Measurements from ENCODE around the gene POLA1. TPM values are rescaled to one million over a fixed set of nuclear protein-coding genes. Genes with fewer than 3 reads are reported as not detected.

The POLA1 gene
- total RNA-seq, 1 donor from 2014 or later, result 80.4 TPM

DNA sequence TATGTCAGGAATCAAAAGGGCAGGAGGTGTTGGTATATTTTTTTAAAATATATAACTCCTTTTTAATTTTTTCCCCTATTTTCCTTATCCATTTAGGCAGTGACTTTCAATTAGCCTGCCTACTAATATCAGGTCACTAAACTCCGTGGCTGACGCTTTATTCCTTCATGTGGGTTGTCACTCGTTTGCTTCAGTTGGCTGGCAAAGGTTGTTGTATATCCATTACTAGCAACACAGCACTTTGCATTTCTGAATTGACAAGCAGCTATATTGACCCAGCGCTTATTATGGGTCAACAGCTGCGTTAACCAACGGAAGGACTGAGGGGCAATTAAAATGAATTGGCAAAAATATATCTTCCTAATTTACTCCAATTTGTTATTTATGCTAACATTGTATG is 234.4 kb downstream of the POLA1 start:
- Histone ChIP-seq H3K4me3 (no peak overlapping the region), H4K20me1 (ENCODE audit: low read depth) (no peaks in the 10 kb centered on the region), H3K27ac (no peak overlapping the region), H3F3A (ENCODE audit: low read depth) (no peaks in the 10 kb centered on the region), H3K9ac (no peak overlapping the region), H3K27me3 (no peaks in the 10 kb centered on the region), H3K36me3 (no peaks in the 10 kb centered on the region), H3K4me1 (peaks cover 12% of the 10 kb centered on the region), H2AFZ (replicated peaks) (no peak overlapping the region), H3K9me3 (ENCODE audit: low read depth) (no peaks in the 10 kb centered on the region), H3K79me2 (ENCODE audit: low read depth) (no peaks in the 10 kb centered on the region), H3K4me2 (no peak overlapping the region)
- Mint-ChIP-seq H3K4me3 (no peak overlapping the region), H3K4me1 (no peaks in the 10 kb centered on the region), H3K36me3 (peaks cover 37% of the 10 kb centered on the region), H3K27me3 (ENCODE audit: insufficient read depth, low read depth) (peaks cover 4% of the 10 kb centered on the region), H3K27ac (no peak overlapping the region), H3K9me3 (no peaks in the 10 kb centered on the region)
- no peak for DNase-seq (ENCODE audit: low spot score)
- TF ChIP-seq, protein P1, sequence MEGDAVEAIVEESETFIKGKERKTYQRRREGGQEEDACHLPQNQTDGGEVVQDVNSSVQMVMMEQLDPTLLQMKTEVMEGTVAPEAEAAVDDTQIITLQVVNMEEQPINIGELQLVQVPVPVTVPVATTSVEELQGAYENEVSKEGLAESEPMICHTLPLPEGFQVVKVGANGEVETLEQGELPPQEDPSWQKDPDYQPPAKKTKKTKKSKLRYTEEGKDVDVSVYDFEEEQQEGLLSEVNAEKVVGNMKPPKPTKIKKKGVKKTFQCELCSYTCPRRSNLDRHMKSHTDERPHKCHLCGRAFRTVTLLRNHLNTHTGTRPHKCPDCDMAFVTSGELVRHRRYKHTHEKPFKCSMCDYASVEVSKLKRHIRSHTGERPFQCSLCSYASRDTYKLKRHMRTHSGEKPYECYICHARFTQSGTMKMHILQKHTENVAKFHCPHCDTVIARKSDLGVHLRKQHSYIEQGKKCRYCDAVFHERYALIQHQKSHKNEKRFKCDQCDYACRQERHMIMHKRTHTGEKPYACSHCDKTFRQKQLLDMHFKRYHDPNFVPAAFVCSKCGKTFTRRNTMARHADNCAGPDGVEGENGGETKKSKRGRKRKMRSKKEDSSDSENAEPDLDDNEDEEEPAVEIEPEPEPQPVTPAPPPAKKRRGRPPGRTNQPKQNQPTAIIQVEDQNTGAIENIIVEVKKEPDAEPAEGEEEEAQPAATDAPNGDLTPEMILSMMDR (IDR thresholded peaks at IDR 0.05), result no peak
- no peak for TF ChIP-seq EZH2 (IDR thresholded peaks at IDR 0.05)
- no peak for TF ChIP-seq EZH2phosphoT487 (IDR thresholded peaks at IDR 0.05)

DNA sequence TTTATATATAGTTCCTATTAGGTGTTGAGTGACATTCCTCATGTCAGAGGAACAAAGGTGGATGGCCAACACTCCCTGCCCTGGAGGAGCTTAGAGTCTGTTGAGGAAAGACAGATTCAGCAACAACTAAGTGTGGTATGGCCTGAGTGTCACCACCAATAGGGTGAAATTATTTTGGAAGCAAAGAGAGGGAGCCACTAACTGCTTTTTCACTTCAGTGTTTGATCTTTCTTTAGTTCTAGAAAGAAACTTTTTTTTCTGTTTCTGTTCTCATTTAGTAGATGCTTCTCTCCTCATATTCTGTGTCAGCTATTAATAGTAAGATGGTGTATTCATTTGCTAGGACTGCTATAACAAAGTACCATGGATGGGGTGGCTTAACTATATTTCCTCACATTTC is 240.6 kb downstream of the POLA1 start:
- TF ChIP-seq, protein P1 (IDR thresholded peaks at IDR 0.05), result no peak
- no peak for TF ChIP-seq EZH2 (IDR thresholded peaks at IDR 0.05)
- no peak overlapping the region for H3K4me2 ChIP-seq
- no peak overlapping the region for H3K27ac ChIP-seq
- H3K4me1 ChIP-seq, result peaks cover 12% of the 10 kb centered on the region
- Mint-ChIP-seq H3K9me3 (no peaks in the 10 kb centered on the region), H3K27me3 (ENCODE audit: insufficient read depth, low read depth) (no peaks in the 10 kb centered on the region), H3K27ac (no peak overlapping the region), H3K36me3 (peaks cover 27% of the 10 kb centered on the region), H3K4me3 (no peak overlapping the region), H3K4me1 (no peaks in the 10 kb centered on the region)
- H3K4me3 ChIP-seq, result no peak overlapping the region
- H3K9ac ChIP-seq, result no peak overlapping the region
- no peaks in the 10 kb centered on the region for H4K20me1 ChIP-seq (ENCODE audit: low read depth)
- no peak for DNase-seq (ENCODE audit: low spot score)
- H3F3A ChIP-seq (ENCODE audit: low read depth), result no peaks in the 10 kb centered on the region
- H3K36me3 ChIP-seq, result no peaks in the 10 kb centered on the region
- no peaks in the 10 kb centered on the region for H3K9me3 ChIP-seq (ENCODE audit: low read depth)
- no peaks in the 10 kb centered on the region for H3K79me2 ChIP-seq (ENCODE audit: low read depth)
- H2AFZ ChIP-seq (replicated peaks), result no peak overlapping the region
- H3K27me3 ChIP-seq, result no peaks in the 10 kb centered on the region

DNA sequence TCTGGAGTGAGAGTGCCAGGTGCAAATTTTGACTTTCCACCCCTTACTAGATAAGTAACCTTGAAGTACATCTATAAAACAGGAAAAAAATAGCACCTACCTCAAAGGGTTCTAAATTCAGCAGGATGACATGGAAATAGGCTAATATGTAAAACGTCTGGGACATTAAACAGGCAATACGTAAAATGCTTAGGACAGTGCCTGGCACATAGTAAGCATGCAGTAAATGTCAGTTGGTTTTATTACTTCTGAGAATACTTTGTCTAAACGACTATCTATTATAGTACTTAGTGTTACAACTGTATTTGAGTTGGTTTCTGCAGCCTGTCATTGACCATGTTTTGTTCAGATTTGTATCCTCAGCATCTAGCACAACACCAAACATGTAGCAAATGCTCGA is 251.3 kb downstream of the POLA1 start:
- TF ChIP-seq EZH2 (IDR thresholded peaks at IDR 0.05), result no peak
- TF ChIP-seq, protein P1 (IDR thresholded peaks at IDR 0.05), result no peak
- no peak for TF ChIP-seq EZH2phosphoT487 (IDR thresholded peaks at IDR 0.05)
- H3K4me3 Mint-ChIP-seq, result no peak overlapping the region
- H3K9me3 Mint-ChIP-seq, result no peaks in the 10 kb centered on the region
- H3K27ac Mint-ChIP-seq, result peak overlapping the region; percentile 40
- Histone ChIP-seq H3K4me2 (no peak overlapping the region), H3K27me3 (no peaks in the 10 kb centered on the region), H3K9me3 (ENCODE audit: low read depth) (no peaks in the 10 kb centered on the region), H3K27ac (no peak overlapping the region), H2AFZ (replicated peaks) (no peak overlapping the region), H3K4me3 (no peak overlapping the region), H3F3A (ENCODE audit: low read depth) (peaks cover 22% of the 10 kb centered on the region), H3K4me1 (peaks cover 41% of the 10 kb centered on the region), H3K36me3 (no peaks in the 10 kb centered on the region), H3K9ac (no peak overlapping the region), H4K20me1 (ENCODE audit: low read depth) (no peaks in the 10 kb centered on the region), H3K79me2 (ENCODE audit: low read depth) (no peaks in the 10 kb centered on the region)
- peaks cover 6% of the 10 kb centered on the region for H3K36me3 Mint-ChIP-seq
- peaks cover 41% of the 10 kb centered on the region for H3K4me1 Mint-ChIP-seq
- H3K27me3 Mint-ChIP-seq (ENCODE audit: insufficient read depth, low read depth), result peaks cover 3% of the 10 kb centered on the region
- DNase-seq (ENCODE audit: low spot score), result no peak

Data from neural progenitor cell (in vitro differentiated cells).